HUDEP-2 (cell line): ENCODE measurements around the gene DGKQ.
"Not testable (repeated sequence)": the region's sequence is repeated elsewhere in the genome, so short reads cannot be mapped to it uniquely, and the experiment has no call there.

ENCODE experiments used
- DNase-seq, 76 experiments: peaks; one replicate each; lab custom pipeline; 2025; ENCODE audit not compliant: unreplicated experiment in 76 of 76; lab: John Stamatoyannopoulos, UW

DGKQ gene

GRCh38 chr4:982814-983213, 9.4 kb upstream of the DGKQ start:
- no peak for DNase-seq

GRCh38 chr4:982291-982690, 8.9 kb upstream of the DGKQ start:
- no peak for DNase-seq

GRCh38 chr4:978957-979701, 5.8 kb upstream of the DGKQ start:
- DNase-seq, result no peak

GRCh38 chr4:976016-976415, 2.6 kb upstream of the DGKQ start:
- not testable (repeated sequence) for DNase-seq

- no peak for DNase-seq
These were observed 1.3 kb upstream of the DGKQ start for GRCh38 chr4:974668-975067.

- peak in 38 of 76 experiments; percentile 1 to 54 (median 28) for DNase-seq
These were observed 531 bp downstream of the DGKQ start for GRCh38 chr4:972651-973424.

GRCh38 chr4:971666-972500, 1.5 kb downstream of the DGKQ start:
- peak in 14 of 76 experiments; percentile 6 to 51 (median 28) for DNase-seq

GRCh38 chr4:970854-971520, 2.4 kb downstream of the DGKQ start:
- DNase-seq, result no peak

- peak in 14 of 76 experiments; percentile 5 to 35 (median 18) for DNase-seq
These were observed 3.2 kb downstream of the DGKQ start for GRCh38 chr4:970046-970745.

- peak in 3 of 76 experiments; percentile 15 to 17 (median 17) for DNase-seq
These were observed 4.6 kb downstream of the DGKQ start for GRCh38 chr4:968621-969394.

- no peak for DNase-seq
These were observed 5.1 kb downstream of the DGKQ start for GRCh38 chr4:968221-968620.

GRCh38 chr4:967113-968104, 6.0 kb downstream of the DGKQ start:
- no peak for DNase-seq

GRCh38 chr4:966266-967112, 6.9 kb downstream of the DGKQ start:
- DNase-seq, result no peak

- no peak for DNase-seq
These were observed 7.6 kb downstream of the DGKQ start for GRCh38 chr4:965766-966134.

GRCh38 chr4:965048-965765, 8.2 kb downstream of the DGKQ start:
- no peak for DNase-seq

GRCh38 chr4:964346-965025, 8.9 kb downstream of the DGKQ start:
- no peak for DNase-seq
